NCI-H460 (cell line): Measurements from ENCODE around the gene ELP6. TPM values are rescaled to one million over a fixed set of nuclear protein-coding genes. Genes with fewer than 3 reads are reported as not detected.

Source experiments
- DNase-seq: peaks from one replicate; pipeline ENCODE4 v3.0.0-alpha.2; 2016; ENCODE audit warnings: low read depth; ENCODE audit errors: extremely low read depth
- polyA plus RNA-seq: library from polyadenylated mRNA; depleted of rRNA; stranded (reverse); fragments of >200 nt; gene quantifications from 2 replicates; pipeline ENCODE4 v1.2.3, GENCODE V29; 2014; cell fraction: nucleus; rRNA removed
- total RNA-seq: library from RNA; depleted of rRNA; stranded (reverse); fragments of >200 nt; shearing (Covaris generic); gene quantifications from 2 replicates; pipeline ENCODE4 v1.2.3, GENCODE V29; 2014; rRNA removed

Gene ELP6, protein sequence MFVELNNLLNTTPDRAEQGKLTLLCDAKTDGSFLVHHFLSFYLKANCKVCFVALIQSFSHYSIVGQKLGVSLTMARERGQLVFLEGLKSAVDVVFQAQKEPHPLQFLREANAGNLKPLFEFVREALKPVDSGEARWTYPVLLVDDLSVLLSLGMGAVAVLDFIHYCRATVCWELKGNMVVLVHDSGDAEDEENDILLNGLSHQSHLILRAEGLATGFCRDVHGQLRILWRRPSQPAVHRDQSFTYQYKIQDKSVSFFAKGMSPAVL
- total RNA-seq: 18.3 and 22.6 TPM in 2 replicates
- polyA plus RNA-seq: 27.1 and 29.9 TPM in 2 replicates

DNA sequence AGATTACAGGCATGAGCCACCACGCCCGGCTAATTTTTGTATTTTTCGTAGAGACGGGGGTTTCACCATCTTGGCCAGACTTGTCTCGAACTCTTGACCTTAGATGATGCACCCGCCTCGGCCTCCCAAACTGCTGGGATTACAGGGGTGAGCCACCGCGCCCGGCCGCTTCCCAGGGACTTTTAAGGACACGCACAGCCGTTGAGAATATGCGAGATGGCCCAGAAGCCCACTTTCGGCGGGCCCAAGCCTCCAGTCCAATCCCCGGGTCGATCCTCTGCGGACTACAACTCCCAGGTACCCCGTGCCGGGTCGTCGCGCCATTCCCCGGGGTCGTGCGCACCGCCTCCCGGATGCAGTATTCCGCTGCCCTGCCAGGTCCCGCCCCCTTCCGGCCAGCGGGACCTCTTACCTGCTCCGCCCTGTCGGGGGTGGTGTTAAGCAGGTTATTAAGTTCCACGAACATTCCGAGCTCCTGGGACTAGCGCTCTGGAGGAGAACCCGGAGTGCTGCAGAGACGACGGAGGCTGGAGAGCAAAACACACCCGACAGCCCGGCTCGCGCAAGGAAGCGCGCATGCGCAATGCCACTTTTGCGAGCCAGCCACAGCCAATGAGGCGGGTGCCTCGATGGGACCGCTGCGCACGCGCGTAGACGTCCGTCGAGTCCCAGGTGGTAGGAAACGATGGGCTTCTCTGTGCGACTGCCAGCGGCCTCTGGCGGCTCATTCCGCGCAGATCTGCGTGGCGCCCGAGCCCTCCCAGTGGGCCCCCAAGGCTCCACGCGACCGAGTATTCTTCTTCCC, at the start of gene ELP6:
Gene ELP6 (minus strand): TSS at position 588 of the 805 bp plus-strand sequence. CDS start 122 bp downstream, at position 466.
- DNase-seq: peak; percentile 87

DNA sequence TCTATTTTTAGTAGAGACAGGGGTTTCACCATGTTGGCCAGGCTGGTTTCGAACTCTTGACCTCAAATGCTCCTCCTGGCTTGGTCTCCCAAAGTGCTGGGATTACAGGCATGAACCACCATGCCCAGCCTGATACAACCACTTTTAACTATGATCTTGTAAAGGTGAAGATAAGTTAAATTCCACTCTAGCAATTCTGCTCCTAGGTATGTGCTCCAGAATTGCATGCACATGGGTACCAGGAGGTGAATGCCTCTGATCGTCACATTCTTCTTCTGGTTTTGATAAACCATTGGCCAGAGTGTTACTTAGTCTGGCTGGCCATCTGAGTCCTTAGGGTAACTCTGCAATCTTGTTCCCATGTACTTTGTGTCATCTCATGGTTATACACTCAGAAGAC, 42.8 kb upstream of the ELP6 start:
- no peak for DNase-seq

DNA sequence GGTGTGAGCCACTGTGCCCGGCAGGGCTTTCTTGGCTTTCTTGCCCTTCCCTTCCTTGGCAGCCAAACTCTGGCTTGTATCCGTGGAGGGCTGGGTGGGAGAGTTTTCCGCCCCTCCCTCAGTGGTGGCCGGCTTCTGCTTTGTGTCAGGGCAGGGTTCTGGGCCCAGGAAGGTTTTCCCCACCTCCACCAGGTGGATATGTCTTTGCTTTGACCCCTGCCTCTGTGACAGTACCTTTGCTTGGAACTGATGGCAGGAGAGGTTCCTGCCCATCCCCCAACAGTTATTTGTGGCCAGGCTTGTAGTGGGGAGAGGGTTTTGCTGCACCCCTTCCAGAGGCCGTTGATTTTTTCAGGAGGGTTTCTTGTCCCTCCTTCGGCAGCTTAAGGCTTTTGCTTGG, 40.8 kb upstream of the ELP6 start:
- no peak for DNase-seq

DNA sequence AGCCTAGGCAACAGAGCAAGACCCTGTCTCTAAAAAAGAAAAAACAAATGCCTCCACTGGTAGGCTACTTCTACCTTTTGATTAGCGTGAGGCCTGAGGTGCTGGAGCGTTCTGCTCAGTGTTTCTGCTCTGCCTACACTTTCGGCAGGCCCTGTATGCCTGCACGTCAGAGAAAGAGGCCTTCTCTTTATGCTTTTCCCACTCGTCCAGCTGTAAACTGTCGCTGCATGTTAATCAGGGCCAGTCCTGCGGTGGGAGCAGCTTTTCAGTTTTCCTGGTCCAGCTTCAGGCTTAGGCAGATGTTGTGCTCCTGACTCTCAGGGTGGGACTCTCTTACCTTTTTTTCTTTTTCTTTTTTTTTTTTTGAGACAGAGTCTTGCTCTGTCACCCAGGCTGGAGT, 39.9 kb upstream of the ELP6 start:
- DNase-seq: no peak

DNA sequence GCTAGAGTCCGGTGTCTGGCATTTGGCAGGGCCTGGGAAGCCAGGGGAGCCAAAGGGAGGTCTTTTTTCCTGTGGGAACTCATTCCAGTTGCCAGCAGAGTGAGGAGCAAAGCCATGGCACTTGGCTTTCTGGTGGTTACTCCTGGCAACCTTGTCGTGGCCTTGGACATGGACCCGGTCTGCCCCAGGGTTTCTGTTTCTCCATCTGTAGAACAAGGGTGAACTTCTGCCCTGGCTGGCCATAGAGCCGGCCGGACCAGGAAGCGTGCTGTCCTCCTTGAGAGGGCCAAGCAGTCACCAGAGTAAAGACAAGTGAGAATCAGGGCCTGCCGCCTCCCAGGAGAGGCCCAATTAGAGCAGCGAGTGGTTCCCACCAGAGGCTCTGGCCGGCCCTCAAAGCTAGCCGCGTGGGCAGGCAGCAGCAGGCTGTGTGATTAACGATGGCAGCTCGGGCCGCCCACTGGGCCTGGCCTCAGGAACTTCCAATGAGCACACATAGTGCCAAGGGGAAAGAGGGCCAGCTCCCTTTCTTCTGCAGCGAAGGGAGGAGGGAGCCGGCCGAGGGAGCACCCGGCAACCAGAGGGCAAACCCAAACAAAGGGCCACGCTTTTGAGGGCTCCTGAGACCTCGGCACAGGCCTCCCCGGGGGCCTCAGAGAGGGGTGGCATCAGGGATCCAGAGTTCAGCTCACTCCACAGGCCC, 29.1 kb upstream of the ELP6 start:
- no peak for DNase-seq

DNA sequence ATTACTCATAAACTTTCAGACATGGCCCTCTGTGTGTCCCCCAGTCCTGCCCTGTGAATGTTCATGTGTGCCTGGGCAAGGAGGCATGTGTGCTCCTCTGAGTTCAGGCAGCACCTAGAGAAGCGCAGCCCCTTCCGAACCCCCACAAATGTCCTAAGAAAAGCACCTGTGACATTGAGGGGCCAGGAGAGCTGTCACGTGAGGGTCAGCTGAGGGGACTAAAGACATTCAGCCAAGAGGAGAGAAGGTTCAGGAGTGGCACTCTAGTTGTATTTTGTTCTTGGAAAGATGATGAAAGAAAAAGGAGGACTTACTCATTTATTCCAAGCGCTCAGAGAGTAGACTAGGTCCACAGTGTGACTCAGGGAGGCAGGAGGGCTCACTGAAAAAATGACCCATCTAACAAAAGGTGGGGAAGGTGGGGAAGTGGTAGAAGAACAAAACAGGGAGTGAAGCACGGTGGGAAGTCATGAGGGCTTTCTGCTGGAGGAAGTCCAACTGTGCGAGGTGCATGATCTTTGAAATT, 28.1 kb upstream of the ELP6 start:
- DNase-seq: no peak

DNA sequence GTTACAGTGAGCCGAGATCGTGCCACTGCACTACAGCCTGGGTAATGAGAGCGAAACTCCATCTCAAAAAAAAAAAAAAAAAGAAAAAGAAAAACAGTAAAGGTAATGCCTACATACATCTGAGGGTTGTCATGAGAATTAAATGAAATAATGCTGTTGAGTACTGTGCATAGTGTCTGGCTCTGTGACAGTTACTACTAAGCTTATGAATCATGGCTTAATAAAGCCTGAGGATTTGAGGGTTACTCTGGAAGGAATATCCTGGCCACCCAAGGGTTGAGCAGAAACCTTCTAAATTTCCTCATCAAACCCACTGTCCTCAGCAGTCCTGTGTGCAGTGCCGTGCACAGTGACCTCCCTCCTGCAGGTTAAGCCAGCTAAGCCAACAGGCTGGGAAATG, 26.8 kb upstream of the ELP6 start:
- DNase-seq: no peak

DNA sequence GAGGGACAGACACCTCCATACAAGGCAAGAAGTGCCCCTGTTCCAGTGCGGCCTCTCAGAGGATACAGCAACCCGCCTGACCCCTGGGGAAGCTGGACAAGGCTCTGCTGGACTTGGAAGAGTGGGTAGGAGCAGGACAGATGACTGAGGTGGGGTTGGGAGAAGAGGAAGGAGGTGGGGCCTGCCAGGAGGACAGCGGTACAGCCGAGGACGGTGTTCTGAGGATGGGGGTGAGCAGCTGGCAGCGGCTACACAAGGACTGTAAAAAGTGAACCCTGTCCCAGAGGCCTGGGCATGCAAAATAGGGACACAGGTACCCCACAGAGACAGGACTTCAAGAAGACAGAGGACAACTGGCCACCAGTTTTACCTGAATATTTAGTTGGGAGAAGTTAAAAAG, 23.5 kb upstream of the ELP6 start:
- DNase-seq: no peak

DNA sequence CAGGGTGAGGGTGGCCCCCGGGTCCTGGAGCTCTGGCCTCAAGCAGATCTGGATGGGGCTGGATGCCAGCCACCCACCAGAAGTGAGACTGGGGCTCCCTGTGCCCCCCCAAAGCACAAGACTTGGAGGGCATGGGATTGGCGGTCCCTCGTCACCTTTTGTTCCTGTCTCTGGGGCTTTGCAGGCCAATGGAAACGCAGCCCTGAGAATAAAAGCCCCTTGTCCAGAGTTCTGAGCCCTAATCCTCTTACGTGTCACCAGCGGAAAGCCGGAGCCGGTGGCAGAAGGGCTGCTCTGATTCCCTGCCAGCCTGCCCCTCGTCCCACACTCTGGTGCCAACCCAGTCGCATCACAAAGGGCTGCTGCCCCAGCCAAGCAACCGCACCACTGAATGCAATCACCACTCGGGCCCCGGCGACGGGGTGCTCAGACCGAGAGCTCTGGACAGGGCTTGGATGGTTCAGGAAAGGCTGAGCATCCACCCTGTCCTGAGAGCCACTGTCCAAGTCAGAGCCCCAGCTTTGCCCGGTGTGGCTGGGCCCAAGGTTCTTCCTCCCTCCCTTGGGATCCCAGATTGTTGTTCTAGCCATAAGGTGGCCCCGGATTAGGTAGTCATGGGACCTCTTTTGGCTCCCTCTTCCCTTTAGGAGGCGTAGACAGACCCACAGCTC, 22.8 kb upstream of the ELP6 start:
- DNase-seq: no peak

DNA sequence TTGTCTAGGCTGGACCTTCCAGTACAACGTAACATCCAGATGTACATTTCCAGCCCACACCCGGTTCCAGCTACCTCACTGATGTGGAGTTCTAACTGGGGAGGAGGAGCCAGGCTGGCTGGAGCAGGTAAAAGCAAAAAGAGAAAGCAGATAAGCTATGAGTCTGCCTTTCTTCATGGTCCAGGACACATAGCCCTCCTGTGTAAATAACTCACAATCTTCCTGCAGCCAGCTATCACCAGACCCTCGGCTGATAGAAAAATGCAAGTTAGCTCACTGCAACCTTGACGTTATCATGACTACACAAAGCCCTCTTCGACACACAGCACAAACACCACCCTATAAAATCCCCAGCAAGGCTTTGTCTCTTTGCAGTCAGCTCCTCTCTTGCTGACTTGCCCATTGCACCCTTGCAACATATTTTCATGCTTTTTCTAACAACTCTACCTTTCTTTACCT, 20.5 kb upstream of the ELP6 start:
- DNase-seq: no peak

DNA sequence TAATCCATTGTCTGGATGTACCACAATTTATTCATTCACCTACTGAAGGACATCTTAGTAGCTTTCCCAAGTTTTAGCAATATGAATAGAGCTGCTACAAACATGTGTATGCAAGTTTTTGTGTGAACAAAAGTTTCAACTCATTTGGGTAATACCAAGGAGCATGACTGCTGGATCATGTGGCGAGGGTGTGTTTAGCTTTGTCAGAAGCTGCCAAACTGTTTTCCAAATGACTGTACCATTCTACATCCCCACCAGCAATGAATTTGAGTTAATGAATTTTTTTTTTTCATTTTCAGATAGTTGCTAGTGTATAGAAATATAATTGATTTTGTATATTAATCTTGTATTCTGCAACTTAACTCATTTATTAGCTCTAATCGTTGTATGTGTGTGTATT, 20.0 kb upstream of the ELP6 start:
- DNase-seq: no peak

DNA sequence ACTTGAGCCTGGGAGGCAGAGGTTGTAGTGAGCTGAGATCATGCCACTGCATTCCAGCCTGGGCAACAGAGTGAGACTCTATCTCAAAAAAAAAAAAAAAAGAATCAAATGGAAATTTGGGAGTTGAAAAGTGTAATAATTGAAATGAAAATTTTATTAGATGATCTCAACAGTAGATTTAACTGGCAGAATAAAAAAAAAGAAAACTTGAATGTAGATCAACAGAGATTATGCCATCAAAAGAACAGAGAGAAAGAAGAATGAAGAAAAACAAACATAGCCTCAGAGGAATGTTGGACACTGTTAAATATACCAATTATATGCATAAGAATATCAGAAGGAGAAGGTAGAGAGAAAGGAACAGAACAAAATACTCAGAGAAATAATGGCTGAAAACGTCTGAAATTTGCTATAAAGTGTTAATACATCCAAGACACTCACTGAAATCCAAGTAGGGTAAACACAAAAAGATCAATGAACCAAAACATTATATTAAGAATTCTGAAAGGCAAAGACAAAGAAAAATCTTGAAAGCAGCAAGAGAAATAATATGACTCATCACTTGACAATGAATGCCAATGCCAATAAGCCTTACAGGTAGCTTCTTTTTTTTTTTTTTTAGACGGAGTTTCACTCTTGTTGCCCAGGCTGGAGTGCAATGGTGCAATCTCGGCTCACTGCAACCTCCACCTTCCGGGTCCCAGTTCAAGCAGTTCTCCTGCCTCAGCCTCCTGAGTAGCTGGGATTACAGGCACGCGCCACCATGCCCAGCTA, 14.6 kb upstream of the ELP6 start:
- DNase-seq: no peak

DNA sequence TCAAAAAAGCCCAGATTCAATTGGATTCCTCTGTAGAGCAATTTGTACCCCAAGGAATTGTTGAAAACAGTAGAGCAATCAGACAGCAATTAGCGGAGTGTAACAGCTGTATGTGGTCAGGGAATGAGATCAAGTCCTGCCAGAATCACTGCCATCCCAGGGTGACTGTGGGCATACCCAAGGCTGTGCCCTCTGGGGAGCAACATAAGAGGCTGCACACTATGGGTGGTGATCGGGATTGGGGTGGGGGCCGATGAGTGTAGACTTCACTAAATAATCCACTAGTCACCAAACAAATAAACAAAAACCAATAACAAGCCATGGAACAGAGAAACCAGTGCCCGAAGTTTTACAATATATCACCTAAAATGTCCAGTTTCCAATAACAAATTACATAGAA, 12.1 kb upstream of the ELP6 start:
- no peak for DNase-seq

DNA sequence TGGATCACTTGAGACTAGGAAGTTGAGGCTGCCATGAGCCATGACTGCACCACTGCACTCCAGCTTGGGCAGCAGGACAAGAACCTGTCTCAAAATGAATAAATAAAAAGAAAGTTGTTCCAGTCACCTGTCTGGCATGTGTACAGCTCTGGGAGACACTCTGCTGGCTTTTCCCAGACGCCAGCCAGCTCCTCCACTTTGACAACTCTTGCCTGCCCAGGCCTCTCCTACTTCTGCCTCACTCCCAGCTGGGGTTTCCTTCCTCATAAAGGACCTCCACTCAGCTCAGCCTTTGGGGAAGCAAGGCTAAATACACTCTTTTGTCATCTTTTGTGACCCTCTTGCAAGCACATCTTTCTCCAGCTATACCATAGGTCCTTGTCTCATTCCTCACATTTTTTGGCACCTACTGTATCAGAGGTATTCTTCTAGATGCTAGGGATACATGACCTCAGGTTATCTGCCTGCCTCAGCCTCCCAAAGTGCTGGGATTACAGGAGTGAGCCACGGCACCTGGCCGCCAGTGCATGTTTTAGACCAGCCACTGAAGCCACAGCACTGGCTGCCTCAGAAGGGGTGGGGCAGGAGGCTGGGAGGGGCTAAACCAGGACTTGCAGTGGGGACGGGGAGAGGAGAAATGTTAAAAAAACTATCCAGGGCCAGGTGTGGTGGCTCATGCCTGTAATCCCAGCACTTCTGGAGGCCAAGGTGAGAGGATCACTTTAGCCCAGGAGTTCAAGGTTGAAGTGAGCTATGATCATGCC, 10.0 kb upstream of the ELP6 start:
- DNase-seq: no peak

DNA sequence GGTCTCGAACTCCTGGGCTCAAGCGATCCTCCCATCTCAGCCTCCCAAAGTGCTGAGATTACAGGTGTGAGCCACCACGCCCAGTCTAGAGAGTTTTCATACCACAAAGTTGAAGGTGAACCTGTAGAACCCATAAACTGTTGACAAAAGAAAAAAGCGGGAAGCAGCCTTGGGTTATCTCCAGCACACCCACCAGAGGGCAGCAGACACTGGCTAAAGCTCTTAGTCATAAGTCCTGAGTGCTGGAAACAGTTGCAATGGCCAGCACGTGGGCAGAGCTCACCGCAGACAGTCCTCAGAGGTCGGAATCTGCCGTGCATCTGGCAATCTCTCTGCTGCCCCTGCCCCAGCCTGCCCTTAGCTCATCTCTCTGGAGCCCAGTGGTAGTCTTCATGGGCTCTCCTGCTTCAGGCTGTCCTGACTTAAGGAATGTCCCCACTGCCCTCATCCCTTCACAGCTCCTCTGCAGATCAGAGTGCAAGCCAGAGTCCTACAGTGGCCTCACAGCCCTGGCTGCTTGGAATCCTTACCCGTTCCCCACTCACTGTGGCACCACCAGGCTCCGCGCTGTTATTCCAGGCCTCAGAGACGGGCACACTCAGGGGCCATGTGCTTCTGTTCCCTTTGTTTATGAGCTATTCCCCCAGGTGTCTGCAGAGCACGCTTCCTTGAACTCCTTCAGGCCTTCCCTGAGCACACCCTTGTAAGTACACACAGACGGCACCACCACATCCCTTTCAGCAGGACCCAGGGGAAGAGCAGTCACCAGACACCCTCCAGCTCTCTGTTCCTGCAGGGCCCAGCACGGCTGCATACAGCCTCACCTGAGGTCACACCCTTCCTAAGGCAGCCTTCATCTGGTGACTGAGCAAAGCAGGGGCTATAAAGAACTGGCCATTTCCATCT, 8.8 kb upstream of the ELP6 start:
- DNase-seq: peak; percentile 82

DNA sequence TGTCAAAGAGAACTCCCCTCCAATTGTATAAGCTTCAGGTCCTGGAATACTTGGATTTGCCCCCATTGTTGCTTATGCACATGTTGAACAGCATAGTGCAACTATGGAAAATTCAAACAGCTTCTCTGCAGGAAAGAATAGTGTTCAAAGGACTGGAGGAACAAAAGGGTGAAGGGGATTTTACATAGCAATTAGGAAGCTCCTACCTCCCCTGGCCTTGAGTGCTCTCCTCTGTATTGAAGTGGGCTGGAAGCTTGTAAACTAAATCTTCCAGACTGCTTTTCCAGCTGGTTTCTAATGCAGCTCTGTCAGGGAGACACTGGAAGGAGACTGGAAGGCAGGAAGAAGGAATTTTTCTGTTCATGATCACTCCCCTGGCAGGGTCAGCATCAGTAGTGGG, 7.2 kb upstream of the ELP6 start:
- no peak for DNase-seq

DNA sequence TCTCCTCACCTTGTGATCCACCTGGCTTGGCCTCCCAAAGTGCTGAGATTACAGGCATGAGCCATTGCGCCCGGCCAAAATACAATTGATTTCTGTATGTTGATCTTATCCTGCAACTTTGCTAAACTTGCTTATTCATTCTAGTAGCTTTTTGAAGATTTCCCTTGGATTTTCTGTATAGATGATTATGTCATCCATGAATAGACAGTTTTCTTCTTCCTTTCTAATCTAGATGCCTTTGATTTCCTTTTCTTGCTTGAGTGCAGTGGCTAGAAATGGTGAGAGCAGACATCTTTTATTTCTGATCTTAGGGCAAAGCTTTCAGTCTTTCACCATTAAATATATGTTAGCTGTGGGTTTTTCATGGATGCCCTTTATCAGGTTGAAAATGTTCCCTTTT, 4.4 kb upstream of the ELP6 start:
- no peak for DNase-seq

DNA sequence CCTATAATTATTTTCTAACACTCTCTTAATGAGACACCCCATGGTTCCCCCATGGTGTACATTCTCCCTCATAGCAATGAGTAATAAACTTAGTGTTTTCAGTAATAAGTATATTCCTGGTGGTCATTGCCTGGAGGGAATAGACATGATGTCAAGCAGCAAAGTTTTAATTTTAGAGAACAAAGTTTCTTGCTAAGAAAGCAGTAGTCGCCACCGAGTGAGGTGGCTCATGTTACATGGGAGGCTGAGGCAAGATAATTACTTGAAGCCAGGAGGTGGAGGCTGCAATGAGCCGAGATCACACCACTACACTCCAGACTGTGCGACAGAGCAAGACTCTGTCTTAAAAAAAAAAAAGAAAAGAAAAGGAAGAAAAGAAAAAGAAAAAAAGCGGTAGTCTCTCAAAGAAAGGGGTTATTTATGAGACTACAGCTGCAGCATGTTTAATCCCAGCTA, 2.4 kb upstream of the ELP6 start:
- DNase-seq: no peak
